SIG-M5 treated with dmso at 0.1 percent for 504 hours (cell line): ENCODE measurements around the gene ARFGAP3.

Experiments used
- DNase-seq: peaks from one replicate; lab custom pipeline; 2025; ENCODE audit not compliant: unreplicated experiment; lab: John Stamatoyannopoulos, UW

ARFGAP3 gene

DNA sequence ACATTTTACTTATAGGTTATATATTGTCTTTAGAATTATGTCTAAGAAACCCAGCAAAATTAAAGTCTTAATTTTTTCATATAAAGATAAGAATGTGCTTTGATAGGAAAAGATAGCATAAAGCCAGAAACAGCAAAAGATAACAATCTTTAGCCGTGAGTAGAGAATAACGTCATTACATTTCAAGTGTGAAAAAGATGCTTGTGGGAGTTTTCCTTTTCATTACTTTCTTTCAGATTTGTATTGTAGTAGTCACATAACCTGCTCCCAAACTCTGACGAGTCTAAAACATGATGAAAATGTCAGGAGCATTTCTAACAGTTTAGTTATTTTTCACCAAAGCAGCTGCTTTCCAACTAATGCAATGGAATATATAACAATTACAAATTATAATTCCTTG is 31.3 kb downstream of the ARFGAP3 start:
- DNase-seq, result no peak

DNA sequence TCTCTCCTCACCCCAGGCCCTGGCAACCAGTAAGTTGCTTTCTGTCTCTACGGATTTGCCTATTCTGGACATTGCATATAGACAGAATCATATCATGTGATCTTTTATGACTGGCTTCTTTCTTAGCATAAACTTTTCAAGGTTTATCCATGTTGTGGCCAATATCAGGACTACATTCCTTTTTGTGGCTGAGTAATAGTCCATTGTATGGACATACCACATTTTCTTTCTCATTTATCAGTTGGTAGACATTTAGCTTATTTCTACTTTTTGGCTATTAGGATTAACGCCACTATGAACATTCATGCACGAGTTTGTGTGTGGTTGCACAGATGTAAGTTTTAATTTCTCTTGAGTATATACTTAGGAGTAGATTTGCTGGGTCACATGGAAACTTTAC is 35.7 kb downstream of the ARFGAP3 start:
- DNase-seq, result no peak

DNA sequence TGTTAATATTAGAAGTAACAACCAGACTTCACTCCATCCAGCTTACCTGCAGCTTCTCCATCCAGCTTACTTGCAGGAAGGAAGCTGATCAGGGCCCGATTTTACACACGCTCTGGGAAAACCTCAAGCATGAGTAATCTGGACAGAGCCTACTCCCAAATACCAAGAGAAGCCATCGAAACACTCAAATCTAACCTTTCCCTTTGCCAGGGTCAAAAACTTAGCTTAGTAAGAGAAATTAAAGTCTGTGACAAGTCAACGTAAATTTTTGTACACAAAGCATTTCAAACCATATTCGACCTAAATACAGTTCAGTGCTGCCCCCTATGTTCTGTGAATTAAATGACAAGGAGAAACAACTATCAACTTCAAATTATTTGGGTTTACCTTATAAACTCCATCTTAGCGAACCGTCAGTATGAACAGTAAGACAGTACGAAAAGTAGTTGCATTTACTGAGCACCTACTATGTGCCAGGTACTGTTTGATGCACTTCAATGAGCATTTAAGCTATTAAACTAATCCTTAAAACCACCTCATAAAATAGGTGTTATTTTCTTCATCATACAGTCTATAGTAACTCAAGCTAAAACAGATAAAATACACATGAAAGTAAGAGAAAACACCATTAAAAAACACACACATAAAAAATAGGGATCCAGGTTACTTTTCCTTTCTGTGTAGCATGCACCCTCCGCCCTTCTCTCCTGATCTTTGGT is 36.9 kb downstream of the ARFGAP3 start:
- DNase-seq, result no peak

DNA sequence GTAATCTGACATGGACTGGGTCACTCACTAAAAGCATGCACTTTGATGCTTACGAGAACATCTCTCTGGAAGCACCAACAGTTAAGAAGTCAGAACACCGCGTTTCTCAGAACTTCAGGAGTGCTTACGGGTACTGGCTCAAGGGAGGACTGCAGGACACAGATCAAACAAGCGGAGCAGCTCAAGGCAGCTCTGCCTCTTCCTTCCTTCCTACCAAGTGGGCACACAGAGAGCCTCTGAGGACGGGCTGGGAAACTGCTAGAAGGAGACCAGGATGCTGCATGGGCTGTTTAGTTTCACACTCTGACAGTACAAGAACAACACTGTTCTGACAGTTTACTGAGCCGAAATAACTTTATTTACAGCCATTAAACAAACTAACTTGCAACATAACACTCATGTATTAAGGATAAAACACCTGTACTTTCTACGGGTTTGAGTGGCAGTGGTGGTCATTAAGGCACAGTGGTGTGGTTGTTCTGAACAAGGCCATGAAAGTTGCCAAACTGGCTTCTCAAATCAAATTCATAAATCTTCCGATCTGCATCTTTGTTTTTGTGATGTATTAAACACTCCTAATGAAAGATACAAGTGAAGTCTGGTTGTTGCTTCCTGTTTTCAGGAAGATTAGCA is 37.5 kb downstream of the ARFGAP3 start:
- no peak for DNase-seq

DNA sequence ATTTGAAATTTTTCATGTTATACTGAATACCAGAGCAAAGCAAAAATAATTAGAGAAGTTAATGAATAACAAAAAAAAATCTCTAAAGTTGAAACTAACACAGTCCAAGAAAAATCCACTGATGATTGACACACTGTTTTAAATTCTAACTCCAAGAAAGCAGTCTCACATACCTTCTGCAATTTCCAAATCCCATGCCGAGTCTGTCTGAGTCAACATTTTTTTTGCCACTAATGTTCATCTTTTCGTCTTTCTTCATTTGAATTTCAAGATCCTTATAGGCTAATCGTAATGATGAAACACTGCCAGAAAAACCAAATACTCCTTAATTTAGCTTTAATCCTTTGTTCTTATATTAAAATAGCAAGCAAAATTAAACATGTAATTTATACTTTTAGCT is 39.5 kb downstream of the ARFGAP3 start:
- DNase-seq, result no peak

DNA sequence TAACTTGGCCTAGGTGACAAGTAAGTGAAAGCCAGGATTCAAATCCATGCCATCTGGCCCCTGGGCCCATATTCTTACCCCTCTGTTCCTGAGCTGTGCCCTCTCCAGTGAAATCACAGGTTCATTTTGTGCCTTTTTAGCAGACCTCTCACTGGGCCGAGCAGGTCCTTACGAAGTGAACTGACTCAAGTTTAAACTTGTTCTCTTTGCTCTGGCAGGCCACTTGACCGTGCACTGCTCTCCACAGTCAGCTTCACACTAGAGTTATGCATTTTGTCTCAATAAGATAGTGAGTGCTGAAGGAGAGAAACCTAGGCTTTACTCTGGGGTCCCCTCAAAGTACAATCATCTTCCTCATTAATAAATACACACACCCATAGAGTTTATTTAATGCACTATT is 40.7 kb downstream of the ARFGAP3 start:
- DNase-seq, result no peak

DNA sequence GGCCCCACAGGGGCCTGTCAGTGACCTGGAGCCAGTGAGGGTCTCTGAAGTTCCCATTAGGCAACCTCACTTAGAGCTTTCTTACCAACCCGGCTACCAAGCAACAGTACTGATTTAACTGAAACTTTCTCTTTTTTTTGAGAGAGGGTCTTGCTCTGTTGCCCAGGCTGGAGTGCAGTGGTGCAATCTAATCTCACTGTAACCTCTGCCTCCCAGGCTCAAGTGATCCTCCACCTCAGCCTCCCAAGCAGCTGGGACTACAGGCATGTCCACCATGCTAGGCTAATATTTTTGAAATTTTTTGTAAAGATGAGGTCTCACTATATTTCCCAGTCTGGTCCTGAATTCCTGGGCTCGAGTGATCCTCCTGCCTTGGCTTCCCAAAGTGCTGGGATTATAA is 42.5 kb downstream of the ARFGAP3 start:
- no peak for DNase-seq

DNA sequence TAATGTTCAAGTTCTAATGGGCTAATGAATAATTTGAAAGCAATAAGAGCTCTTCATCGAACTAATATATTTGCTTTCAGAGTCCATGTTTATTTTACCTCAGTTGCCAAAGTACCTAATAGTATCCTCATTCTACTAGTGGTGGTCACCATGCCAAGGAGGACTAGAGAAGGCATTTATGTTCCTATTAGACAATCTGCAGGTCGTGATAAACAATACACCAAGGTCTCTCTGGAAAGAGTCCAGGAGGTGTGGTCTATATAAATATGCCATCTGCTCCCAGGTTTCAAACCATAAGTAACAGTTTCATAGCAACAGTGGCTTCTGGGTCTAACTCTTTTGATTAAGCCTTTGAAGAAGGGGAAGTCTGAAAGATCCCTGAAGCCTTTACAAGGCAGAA is 42.9 kb downstream of the ARFGAP3 start:
- no peak for DNase-seq

DNA sequence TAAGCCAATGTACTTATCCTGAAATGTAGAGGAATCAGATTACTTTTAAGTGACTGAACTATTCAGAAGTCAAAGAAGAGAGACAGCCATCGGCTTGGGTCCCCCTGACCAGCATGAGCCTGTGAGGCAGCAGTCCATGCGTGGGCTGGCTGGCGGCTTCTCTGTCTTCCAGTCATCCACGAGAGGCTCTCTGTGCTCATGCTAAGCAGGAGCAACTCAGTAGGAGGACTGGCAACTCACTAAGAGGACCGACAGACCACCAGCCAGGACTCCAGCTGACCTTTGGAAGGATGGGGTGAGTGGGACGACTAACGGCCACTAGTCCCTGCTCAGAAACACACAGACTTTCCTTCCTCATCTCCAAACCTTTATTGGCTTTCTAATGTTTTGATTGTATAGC is 43.6 kb downstream of the ARFGAP3 start:
- no peak for DNase-seq

DNA sequence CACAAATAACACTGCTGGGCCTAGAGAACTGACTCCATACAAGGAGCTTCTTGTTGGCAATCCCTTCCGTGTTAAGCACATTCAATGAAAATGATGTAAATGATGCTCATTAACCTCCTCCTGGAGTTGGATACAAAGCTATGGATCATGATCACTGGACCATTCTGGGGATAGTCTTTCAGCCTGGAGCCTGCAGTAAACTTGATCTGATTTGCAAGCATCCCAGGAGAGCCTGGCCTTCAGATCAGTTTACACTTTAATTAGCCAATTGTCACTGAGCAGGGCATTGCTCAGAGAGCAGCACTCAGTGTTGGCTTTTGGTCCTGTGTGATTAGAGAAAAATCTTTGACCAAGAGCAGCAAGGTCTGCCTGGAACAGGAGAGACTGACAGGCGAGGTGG is 45.6 kb downstream of the ARFGAP3 start:
- DNase-seq, result no peak

DNA sequence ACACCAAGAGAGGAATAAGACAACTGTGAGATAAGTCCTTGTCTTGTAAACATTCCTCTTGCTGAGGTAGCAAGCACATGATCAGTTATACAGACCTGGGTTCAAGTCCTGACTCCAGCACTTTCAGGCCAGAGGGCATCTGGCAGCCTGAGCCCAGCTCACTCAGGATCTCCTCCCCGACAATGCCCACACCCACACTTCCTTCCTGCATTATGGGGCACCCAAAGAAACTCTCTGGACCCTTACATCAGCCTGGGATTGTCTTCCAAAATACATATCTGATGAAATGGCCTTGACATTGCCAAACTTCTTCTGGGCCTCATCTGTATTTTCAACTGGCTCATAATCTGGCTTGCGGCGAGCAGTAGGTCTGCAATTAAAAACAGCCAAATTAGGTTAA is 48.6 kb downstream of the ARFGAP3 start:
- DNase-seq, result no peak

DNA sequence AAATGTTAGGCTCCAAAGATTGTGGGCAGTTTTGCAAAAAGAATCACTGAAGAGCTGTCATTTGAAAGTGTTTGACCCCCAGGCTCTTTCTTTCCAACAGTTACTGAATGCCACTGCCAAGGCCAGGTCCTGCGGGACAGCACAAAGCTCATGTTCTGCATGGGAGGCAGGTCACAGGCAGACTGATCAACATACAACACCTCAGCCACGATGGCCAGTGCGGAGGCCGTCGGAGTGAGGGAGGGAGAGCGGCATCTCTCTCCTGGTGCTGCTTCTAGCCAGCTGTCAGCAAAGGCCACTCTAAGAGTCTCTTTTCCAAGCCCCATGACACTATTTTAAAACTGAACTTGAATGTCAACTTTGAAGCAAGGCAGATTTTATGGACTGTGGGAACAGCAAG is 49.9 kb downstream of the ARFGAP3 start:
- DNase-seq, result no peak

DNA sequence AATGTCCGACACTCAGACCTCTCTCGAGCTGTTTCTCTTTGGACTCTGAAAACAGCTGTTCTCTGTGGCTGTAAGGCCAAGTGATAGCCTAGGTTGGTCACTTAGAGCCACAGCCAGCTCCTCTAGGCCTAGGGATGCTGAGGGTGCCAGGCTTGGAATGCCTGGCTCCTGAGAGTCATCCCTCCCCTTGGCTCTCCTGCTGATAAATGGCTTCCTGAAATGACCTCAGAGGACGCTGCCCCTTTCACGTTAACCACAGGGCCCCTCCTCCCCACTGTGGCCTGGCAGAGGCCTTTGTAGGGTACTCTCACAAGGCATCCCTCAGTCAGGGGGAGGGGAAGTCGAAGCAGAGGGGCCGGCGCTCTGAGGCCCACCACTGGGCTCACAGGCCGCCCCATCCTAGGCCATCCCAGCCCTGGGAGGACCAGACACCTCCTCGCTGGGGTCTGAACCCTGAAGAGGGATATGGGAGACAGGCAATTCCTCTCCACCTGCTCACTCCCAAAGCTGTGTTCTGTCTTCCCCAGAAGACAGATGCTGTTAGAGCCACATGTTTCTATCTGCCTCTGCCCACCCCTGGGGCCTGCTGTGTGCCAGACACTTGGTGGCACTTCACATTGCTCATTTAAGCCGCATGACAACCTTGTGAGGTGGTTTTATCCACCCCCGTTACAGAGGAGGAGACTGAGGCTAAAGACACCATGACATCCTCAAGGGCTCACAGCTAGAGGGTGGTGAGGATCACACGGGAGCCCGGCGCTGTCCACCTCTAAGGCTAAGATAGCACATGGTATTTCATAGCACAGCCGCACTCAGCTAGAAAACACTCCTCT is 50.9 kb downstream of the ARFGAP3 start:
- DNase-seq, result no peak

DNA sequence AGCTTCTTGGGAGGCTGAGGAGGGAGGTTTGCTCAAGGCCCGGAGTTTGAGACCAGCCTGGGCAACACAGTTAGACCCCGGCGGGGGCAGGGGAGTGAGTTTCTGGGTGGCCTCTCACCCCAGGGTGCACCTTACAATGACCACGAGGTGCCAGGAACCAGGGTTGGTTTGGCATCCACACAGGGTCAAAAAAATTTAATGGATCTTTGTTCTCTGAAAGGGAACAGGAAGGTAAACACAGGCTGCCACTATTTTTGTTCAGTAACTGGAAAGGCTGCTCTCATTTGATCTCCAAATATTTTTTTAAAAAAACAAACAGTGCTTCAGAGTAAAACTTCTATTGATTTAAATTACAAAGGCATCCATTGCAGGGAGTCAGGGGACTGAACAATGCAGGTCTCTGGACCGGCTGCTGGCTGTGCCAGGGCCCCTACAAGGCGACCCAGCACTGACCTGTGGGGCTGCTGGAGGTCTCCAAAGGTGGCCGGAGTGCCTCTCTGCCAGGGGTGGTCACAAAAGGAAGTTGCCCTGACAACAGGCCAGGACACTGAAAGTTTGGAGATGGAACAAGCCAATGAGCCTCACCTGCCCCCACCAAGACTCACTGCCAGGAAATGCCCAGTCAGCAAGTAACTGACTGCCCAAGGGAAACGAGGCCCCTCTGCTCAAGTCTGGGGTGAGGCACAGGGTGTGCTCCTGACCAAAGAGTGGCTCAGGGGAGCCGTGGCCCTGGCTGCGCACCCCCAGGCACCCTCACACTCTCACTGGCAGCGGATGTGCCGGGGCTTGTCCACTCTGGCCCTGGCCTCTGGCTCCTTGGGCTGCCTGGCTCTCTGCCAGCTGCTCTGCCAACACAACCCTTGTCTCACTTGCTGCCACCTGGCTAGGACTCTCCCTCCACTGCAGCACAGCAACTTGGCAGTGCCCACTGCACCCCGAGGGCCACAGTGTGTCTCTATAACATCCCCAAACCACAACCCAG is 51.8 kb downstream of the ARFGAP3 start:
- peak; percentile 25 for DNase-seq

DNA sequence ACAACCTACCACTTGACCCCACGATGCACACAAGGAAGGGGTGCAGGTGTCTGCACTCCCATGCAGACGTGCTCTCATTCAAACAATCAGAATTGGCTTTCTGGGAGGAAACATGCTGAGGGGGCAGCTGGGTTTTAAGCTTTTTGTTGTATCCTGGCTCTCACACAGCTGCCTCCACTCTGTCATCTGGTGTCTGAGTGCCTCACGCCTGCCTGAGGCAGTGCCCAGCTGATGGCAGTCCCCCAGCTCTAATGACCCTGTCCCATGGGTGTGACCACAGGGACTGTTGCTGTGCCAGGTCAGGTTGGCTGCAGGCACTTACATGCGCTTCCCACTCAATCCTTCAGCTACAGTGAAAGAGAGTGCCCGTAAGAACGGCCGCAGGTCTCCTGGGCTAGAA is 53.7 kb downstream of the ARFGAP3 start:
- DNase-seq, result no peak

DNA sequence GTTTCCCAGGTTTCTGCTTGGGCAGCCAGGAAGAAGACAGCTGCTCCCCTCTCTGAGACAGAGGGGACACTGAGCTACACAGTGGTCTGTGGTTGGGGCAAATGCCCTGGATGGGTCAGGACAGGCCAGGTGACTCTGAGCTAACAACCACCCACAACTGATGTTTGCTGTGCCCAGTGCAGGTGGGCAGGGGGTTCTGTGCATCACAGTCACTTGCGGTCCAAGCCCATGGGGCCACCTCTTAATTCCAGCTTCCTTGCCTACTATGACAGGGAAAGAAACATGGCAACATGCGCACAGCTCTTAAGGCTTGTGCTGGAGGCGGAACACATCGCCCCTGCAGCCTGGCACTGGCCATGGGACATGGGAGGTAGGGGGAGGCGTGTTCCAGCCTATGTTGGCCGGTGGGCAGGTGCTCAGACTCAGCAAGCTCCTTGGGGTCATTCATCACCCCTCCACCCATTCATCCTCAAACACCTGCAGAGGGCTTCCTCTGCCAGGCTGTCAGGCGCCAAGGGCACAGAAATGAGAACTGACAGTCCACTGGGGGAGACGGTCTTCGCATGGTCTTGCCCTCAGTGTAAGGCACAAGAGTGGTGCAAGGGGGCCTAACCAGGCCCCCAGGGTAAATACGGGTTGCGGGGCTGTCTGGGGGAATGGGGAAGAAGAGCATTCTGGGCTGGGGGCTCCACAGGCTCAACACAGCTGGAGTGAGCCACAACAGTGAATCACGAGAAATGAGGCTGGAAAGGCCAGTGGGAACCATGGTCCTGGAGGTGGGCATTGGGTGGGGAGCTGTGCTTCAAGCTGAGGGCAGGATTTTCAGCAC is 55.6 kb downstream of the ARFGAP3 start:
- DNase-seq, result no peak

DNA sequence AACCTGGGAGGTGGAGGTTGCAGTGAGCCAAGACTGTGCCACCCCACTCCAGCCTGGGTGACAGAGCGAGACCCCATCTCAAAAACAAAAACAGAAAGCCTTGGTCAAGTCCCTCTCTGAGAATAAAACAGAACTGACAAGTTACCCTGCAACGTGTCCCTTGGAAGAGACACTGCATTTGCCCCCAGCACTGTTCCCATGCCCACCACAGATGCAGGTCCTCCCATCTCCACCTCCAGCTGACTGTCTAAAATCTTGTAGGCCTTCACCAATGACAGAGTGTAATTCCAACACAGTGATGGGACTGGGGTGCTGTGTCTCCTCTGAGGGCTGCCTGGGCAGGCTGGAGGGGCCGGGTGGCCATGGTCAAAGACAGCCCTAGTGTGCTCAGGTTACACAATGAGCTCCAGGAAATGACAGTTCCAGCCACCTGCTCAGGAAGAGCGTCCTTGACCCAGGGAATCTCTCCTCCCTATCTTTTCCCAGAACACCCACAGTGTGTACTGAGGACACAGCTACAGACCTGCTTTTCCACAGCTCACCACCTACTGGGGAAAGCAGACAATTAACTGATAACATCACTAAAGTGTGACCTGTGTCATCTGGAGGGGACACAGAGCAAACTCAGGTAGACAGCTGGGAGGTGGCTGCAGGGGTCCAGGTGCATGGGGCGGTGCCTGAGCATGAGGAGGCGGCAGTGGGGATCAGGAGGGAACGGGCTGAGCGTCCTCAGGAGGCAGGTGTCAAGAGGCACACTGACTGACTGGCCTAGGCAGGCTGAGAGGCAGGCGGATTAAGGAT is 56.4 kb downstream of the ARFGAP3 start:
- no peak for DNase-seq

DNA sequence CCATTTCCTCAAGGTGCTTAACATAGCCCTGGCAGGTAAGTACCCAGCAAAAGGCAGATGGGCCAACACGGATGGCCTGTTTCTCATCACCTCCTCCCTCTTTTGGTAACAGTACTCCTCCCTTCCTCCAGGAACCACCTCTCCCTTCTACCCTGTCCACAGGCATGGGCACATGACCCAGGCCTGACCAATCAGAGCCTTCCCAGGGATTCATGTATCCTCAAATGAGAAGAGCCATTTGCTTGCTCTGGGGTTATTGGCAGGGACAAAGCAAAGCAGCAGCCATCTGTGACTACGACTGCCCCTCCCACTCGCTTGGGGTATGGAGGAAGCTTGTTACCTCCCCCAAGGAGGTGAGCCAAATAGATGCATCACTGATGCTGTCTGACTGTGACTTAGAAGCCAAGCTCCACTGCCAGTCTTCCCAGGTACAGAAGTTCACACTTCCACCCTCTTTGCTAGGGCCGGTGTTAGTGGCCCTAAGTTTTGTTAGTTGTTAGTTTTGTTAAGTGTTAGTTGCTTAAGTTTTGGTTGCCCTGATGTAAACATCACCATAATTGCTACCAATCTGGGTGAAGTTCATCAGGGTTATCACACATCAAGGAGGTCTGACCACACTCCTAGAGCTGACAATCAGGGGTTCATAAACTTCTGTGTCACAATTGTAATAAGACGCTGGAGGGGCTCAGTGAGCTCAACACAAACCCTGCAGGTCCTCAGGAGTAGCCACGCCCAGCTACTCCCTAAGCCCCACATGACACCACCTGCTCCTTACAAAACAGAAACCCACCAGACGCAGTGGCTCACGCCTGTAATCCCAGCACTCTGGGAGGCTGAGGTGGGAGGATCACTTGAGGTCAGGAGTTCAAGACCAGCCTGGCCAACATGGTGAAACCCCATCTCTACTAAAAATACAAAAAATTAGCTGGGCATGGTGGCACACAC is 57.3 kb downstream of the ARFGAP3 start:
- DNase-seq, result no peak
